Measurements from ENCODE around the gene IL11RA. TPM values are rescaled to one million over a fixed set of nuclear protein-coding genes. Genes with fewer than 3 reads are reported as not detected.

The IL11RA gene
- total and polyA plus RNA-seq, 2 of the 8 experiments (the other 6 are each of a cell fraction or from before 2014, with no cell fraction given) = 5.5 to 9.1 TPM

GRCh38 chr9:34669809-34670562 is 18.0 kb downstream of the IL11RA start:
- Histone ChIP-seq H3K79me1 (ENCODE audit: low read depth, low read length) (no peaks in the 10 kb centered on the region), H2BK20ac (ENCODE audit: low read length) (no peak overlapping the region), H4K5ac (ENCODE audit: insufficient read length, low read depth, low read length) (no peak overlapping the region), H3K79me2 (ENCODE audit: control insufficient read depth in 1 of 2, insufficient read depth in 2 of 2, low read length in 2 of 2) (peaks cover 0 to 8% of the 10 kb centered on the region in 2 experiments; a peak in 1 of 4 replicates), H4K8ac (ENCODE audit: extremely low read depth, insufficient read depth, low read length) (no peak overlapping the region), H3K18ac (ENCODE audit: extremely low read depth, low read length) (no peak overlapping the region), H3K23me2 (ENCODE audit: low read depth, low read length) (peaks cover 4% of the 10 kb centered on the region; the same call in 1 of the 2 replicates), H2BK120ac (replicated peaks; ENCODE audit: low read depth, low read length) (no peak overlapping the region), H4K20me1 (replicated peaks in 1 of 2; ENCODE audit: control insufficient read depth in 1 of 2, insufficient read depth in 2 of 2, low read length in 2 of 2) (peaks cover 0 to 6% of the 10 kb centered on the region in 2 experiments), H2BK15ac (ENCODE audit: low read length) (no peak overlapping the region), H3K9me3 (ENCODE audit: insufficient read depth in 2 of 2, low read depth in 1 of 2, low read length in 1 of 2) (peaks cover 3 to 5% of the 10 kb centered on the region in 2 experiments; a peak in 1 of 4 replicates), H3K36me3 (ENCODE audit: control insufficient read depth in 2 of 4, insufficient read depth in 4 of 4, low read length in 3 of 4) (peaks cover 0 to 5% (median 0%) of the 10 kb centered on the region in 4 experiments; a peak in 3 of 8 replicates), H3K14ac (ENCODE audit: insufficient read length) (no peak overlapping the region), H2AK5ac (ENCODE audit: low read depth, low read length) (no peak overlapping the region), H2AFZ (ENCODE audit: low read length) (no peak overlapping the region), H3K56ac (replicated peaks; ENCODE audit: insufficient read length, low read depth, low read length) (no peak overlapping the region), H3K4me2 (ENCODE audit: insufficient read depth in 1 of 2, low read depth in 2 of 2, low read length in 2 of 2) (no peak overlapping the region), H3K4ac (replicated peaks; ENCODE audit: insufficient read length, low read depth, low read length) (no peak overlapping the region), H2BK12ac (ENCODE audit: low read depth, low read length) (no peak overlapping the region), H3K27ac (ENCODE audit: low read depth, low read length) (no peak overlapping the region), H3K4me3 (ENCODE audit: extremely low read depth in 1 of 4, insufficient read depth in 2 of 4, low read depth in 3 of 4, low read length in 4 of 4) (no peak overlapping the region), H3K4me1 (replicated peaks in 1 of 4; ENCODE audit: control insufficient read depth in 3 of 4, insufficient read depth in 4 of 4, low read length in 3 of 4) (peaks cover 0 to 1% (median 0%) of the 10 kb centered on the region in 4 experiments; a peak in 1 of 7 replicates), H3K27me3 (replicated peaks in 1 of 4; ENCODE audit: control insufficient read depth in 3 of 4, extremely low read depth in 1 of 4, insufficient read depth in 3 of 4, low read length in 3 of 4) (no peaks in the 10 kb centered on the region), H3K23ac (ENCODE audit: insufficient read length) (no peak overlapping the region), H2BK5ac (ENCODE audit: low read depth, low read length) (no peak overlapping the region), H4K91ac (replicated peaks; ENCODE audit: insufficient read length, low read length) (no peak overlapping the region), H3K9ac (replicated peaks in 1 of 4; ENCODE audit: extremely low read depth in 1 of 4, low read depth in 3 of 4, low read length in 3 of 4) (no peak overlapping the region)
- CTCF ChIA-PET (ENCODE audit: partially characterized antibody) = interaction anchor here (0.6 to 5.5 kb wide), 4 partner anchors 13 to 40 kb away, joined by 3 to 27 read pairs (median 4); no protein-coding TSS in a partner anchor
- 77% methylated on average over 5 of the region's 5 CpGs; no CpG with 5 or more reads in 1 of the 2 experiments for WGBS, 2 experiments (ENCODE audit: extremely low coverage in 1 of 2, insufficient coverage in 1 of 2, insufficient read length in 1 of 2, insufficient replicate concordance in 2 of 2, low coverage in 1 of 2, low lambda C conversion rate in 2 of 2, missing lambda C conversion rate in 1 of 2)
- DNase-seq (ENCODE audit: low read depth in 1 of 2, low spot score in 2 of 2) (no peak), FAIRE-seq (no peak)
- POLR2A ChIA-PET (ENCODE audit: partially characterized antibody) = interaction anchor here (0.8 to 1.2 kb wide), 3 partner anchors 9 to 320 kb away, joined by 3 to 4 read pairs (median 3); partner anchors contain the start of gene IL11RA
- TF ChIP-seq CTBP2 (IDR thresholded peaks at IDR 0.05; ENCODE audit: borderline replicate concordance, insufficient read depth, insufficient read length, low read length) = no peak
- no peak for TF ChIP-seq TAF7 (optimal IDR thresholded peaks at IDR 0.05; ENCODE audit: borderline replicate concordance, low read depth, low read length)
- no peak for TF ChIP-seq HDAC2 (IDR thresholded peaks at IDR 0.05; ENCODE audit: borderline replicate concordance in 1 of 2, low read depth in 2 of 2, low read length in 2 of 2)
- no peak for TF ChIP-seq USF2 (IDR thresholded peaks at IDR 0.05; ENCODE audit: low read length)
- no peak for TF ChIP-seq SP4 (IDR thresholded peaks at IDR 0.05; ENCODE audit: low read length)
- no peak for TF ChIP-seq SIX5 (IDR thresholded peaks at IDR 0.05; ENCODE audit: low read depth, low read length)
- no peak for TF ChIP-seq NRF1 (IDR thresholded peaks at IDR 0.05; ENCODE audit: low read depth, low read length)
- TF ChIP-seq JUND (IDR thresholded peaks at IDR 0.05; ENCODE audit: low read length) = no peak
- TF ChIP-seq SIN3A (conservative IDR thresholded peaks at IDR 0.05 in 1 of 2, IDR thresholded peaks at IDR 0.05 in 1 of 2; ENCODE audit: low read depth in 1 of 2, low read length in 2 of 2) = no peak
- no peak for TF ChIP-seq TAF1 (IDR thresholded peaks at IDR 0.05; ENCODE audit: low read depth, low read length)

All from H1 (cell line).